A673 (cell line): ENCODE data around the gene XYLT2.

ENCODE experiments used
- EZH2 ChIP-seq: fragments of 200-600 bp; sonication (generic); IDR thresholded peaks from 2 replicates; pipeline ENCODE4 v1.6.1; 2017; ENCODE audit warnings: borderline replicate concordance, low read depth, mild to moderate bottlenecking, mixed read lengths, antibody characterized with exemption, low read length; ENCODE audit not compliant: poor library complexity, severe bottlenecking
- TF ChIP-seq, protein P1 (sequence below): fragments of 300-800, 200-600 bp; sonication (generic); conservative IDR thresholded peaks from 2 replicates; pipeline ENCODE4 v1.5.1; 2017; ENCODE audit warnings: low read depth, mild to moderate bottlenecking, antibody characterized with exemption, low read length, moderate library complexity, mixed read lengths

DNA sequence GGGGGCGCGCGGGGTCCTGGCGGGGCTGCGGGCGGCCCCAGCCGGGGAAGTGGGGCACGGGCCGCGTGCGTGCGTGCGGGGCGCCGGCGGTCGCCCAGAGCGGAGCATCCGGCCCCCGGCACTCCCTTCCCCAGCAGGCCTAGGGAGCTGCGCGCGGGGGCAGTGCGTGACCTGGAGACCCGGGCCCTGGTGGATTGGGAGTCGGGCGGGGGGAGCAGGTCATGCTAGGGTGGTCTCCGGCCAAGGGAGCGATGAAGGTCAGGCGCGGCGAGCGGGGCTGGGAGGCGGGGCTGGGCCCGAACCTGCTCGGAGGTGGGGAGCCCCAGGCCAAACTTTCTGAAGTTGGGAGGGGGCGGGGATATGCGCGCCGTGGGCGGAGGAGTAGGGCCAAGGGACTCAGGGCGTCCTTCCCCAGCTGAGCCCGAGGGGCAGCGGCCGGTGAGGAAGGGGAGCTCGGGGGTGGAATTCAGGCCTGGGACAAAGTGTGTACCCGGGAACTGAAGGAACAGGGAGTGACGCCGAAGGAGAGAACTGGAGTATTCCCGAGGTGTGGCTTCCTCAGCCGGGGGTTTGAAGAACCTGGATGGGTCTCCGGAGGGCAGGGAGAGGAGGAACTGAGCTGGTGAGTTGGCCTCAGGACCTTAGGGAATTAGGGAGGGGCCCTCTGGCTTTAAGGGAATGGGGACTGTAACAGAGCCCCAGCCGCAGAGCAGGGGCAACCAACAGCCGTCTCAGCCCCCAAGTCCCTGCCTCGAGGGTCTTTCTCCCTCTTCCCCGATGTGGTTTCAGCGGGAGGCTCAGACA is 589 bp downstream of the XYLT2 start:
- TF ChIP-seq, protein P1, sequence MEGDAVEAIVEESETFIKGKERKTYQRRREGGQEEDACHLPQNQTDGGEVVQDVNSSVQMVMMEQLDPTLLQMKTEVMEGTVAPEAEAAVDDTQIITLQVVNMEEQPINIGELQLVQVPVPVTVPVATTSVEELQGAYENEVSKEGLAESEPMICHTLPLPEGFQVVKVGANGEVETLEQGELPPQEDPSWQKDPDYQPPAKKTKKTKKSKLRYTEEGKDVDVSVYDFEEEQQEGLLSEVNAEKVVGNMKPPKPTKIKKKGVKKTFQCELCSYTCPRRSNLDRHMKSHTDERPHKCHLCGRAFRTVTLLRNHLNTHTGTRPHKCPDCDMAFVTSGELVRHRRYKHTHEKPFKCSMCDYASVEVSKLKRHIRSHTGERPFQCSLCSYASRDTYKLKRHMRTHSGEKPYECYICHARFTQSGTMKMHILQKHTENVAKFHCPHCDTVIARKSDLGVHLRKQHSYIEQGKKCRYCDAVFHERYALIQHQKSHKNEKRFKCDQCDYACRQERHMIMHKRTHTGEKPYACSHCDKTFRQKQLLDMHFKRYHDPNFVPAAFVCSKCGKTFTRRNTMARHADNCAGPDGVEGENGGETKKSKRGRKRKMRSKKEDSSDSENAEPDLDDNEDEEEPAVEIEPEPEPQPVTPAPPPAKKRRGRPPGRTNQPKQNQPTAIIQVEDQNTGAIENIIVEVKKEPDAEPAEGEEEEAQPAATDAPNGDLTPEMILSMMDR, result no peak
- TF ChIP-seq EZH2, result no peak
